OCI-LY3 (cell line): ENCODE data around the gene TMEM247.

Experiments
- EZH2phosphoT487 ChIP-seq: fragments of 200-600 bp; shearing (Covaris generic); IDR thresholded peaks from 2 replicates; pipeline ENCODE4 v1.6.1; 2018; ENCODE audit warnings: antibody characterized with exemption, mixed run types, low read depth
- TF ChIP-seq, protein P1 (sequence below): fragments of 200-600, 300-600 bp; sonication (generic); IDR thresholded peaks from 2 replicates; pipeline ENCODE4 v1.5.1; 2014; ENCODE audit warnings: antibody characterized with exemption, low read length, low read depth

DNA sequence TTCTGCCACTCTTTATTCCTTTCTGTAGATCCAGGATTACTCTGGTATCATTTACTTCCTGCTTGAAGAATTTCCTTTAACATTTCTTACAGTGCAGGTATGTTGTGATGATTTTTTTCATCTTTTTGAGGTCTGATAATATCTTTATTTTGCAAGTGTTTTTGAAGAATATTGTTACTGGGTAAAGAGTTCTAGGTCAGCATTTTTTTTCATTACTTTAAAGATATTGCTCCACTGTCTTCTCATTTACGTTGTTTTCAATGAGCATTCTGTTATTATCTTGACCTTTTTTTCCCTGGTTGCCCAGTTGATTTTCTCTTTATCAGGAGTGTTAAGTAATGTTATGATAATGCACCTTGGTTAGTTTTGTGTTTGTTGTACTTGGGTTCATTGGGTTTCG lies 31.7 kb upstream of the TMEM247 start:
- TF ChIP-seq, protein P1, sequence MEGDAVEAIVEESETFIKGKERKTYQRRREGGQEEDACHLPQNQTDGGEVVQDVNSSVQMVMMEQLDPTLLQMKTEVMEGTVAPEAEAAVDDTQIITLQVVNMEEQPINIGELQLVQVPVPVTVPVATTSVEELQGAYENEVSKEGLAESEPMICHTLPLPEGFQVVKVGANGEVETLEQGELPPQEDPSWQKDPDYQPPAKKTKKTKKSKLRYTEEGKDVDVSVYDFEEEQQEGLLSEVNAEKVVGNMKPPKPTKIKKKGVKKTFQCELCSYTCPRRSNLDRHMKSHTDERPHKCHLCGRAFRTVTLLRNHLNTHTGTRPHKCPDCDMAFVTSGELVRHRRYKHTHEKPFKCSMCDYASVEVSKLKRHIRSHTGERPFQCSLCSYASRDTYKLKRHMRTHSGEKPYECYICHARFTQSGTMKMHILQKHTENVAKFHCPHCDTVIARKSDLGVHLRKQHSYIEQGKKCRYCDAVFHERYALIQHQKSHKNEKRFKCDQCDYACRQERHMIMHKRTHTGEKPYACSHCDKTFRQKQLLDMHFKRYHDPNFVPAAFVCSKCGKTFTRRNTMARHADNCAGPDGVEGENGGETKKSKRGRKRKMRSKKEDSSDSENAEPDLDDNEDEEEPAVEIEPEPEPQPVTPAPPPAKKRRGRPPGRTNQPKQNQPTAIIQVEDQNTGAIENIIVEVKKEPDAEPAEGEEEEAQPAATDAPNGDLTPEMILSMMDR = no peak
- no peak for TF ChIP-seq EZH2phosphoT487
